ENCODE measurements around the gene OR10A2.

GRCh38 chr11:6824136-6824823 lies 38.6 kb upstream of the OR10A2 start:
- TF ChIP-seq POLR2A (IDR thresholded peaks at IDR 0.05) (no peak), CTCF (IDR thresholded peaks at IDR 0.05) (no peak)
